ENCODE measurements around the gene MAN1A2.

- TF ChIP-seq EZH2 (IDR thresholded peaks at IDR 0.05; ENCODE audit: insufficient read depth, poor library complexity, severe bottlenecking) (no peak), EZH2phosphoT487 (IDR thresholded peaks at IDR 0.05; ENCODE audit: insufficient read depth, low read depth) (no peak)
These were observed 134.0 kb downstream of the MAN1A2 start for GRCh38 chr1:117501281-117501680.
